ENCODE data around the gene CLPTM1L. TPM values are rescaled to one million over a fixed set of nuclear protein-coding genes. Genes with fewer than 3 reads are reported as not detected.

The CLPTM1L gene
- total RNA-seq, 3 donors from 2014 or later, result 94.0 to 121 (median 107) TPM

GRCh38 chr5:1319436-1320256 lies 25.3 kb downstream of the CLPTM1L start:
- Histone ChIP-seq H3K4me3 (no peak overlapping the region), H3K36me3 (peaks cover 8% of the 10 kb centered on the region), H3K9me3 (no peaks in the 10 kb centered on the region), H3K4me1 (no peaks in the 10 kb centered on the region), H3K27ac (no peak overlapping the region), H3K27me3 (no peaks in the 10 kb centered on the region)
- no peak for TF ChIP-seq POLR2AphosphoS5 (IDR thresholded peaks at IDR 0.05)
- TF ChIP-seq CTCF (IDR thresholded peaks at IDR 0.05), result no peak
- no peak for TF ChIP-seq POLR2A (IDR thresholded peaks at IDR 0.05)
- intact Hi-C loops (cut with DNase I; ENCODE audit: low total_unique reads), result no loop called here
- peak in 1 of 2 donors; percentile 45 for DNase-seq (ENCODE audit: low spot score in 2 of 2)

- no peaks in the 10 kb centered on the region for H3K4me1 ChIP-seq
- no peaks in the 10 kb centered on the region for H3K9me3 ChIP-seq
- H3K36me3 ChIP-seq, result peaks cover 8% of the 10 kb centered on the region
- H3K27ac ChIP-seq, result no peak overlapping the region
- no peaks in the 10 kb centered on the region for H3K27me3 ChIP-seq
- intact Hi-C loops (cut with DNase I; ENCODE audit: low total_unique reads), result no loop called here
- H3K4me3 ChIP-seq, result no peak overlapping the region
- TF ChIP-seq POLR2AphosphoS5 (IDR thresholded peaks at IDR 0.05) (no peak), CTCF (IDR thresholded peaks at IDR 0.05) (no peak), POLR2A (IDR thresholded peaks at IDR 0.05) (no peak)
- peak in 1 of 2 donors; percentile 33 for DNase-seq (ENCODE audit: low spot score in 2 of 2)
These were observed 26.1 kb downstream of the CLPTM1L start for GRCh38 chr5:1318659-1319251.

GRCh38 chr5:1317921-1318565 lies 26.9 kb downstream of the CLPTM1L start:
- no peaks in the 10 kb centered on the region for H3K9me3 ChIP-seq
- TF ChIP-seq CTCF (IDR thresholded peaks at IDR 0.05) (no peak), POLR2AphosphoS5 (IDR thresholded peaks at IDR 0.05) (no peak), POLR2A (IDR thresholded peaks at IDR 0.05) (no peak)
- intact Hi-C loops (cut with DNase I; ENCODE audit: low total_unique reads), result no loop called here
- no peaks in the 10 kb centered on the region for H3K4me1 ChIP-seq
- no peak overlapping the region for H3K4me3 ChIP-seq
- H3K36me3 ChIP-seq, result peaks cover 8% of the 10 kb centered on the region
- H3K27ac ChIP-seq, result no peak overlapping the region
- DNase-seq (ENCODE audit: low spot score in 2 of 2), result peak in 1 of 2 donors; percentile 39
- H3K27me3 ChIP-seq, result no peaks in the 10 kb centered on the region

- H3K36me3 ChIP-seq, result peaks cover 8% of the 10 kb centered on the region
- TF ChIP-seq POLR2A (IDR thresholded peaks at IDR 0.05), result no peak
- no peak for TF ChIP-seq POLR2AphosphoS5 (IDR thresholded peaks at IDR 0.05)
- no peak for TF ChIP-seq CTCF (IDR thresholded peaks at IDR 0.05)
- no peaks in the 10 kb centered on the region for H3K9me3 ChIP-seq
- intact Hi-C loops (cut with DNase I; ENCODE audit: low total_unique reads), result no loop called here
- no peak overlapping the region for H3K4me3 ChIP-seq
- no peaks in the 10 kb centered on the region for H3K27me3 ChIP-seq
- peak overlapping the region; percentile 80 to 83 for H3K27ac ChIP-seq
- no peaks in the 10 kb centered on the region for H3K4me1 ChIP-seq
- no peak for DNase-seq (ENCODE audit: low spot score in 2 of 2)
These were observed 28.1 kb downstream of the CLPTM1L start for GRCh38 chr5:1316588-1317340.

Data from breast epithelium (tissue), 4 donors.